Left forelimb (tissue), 1 donor: ENCODE measurements around the gene ZNF692.

Experiments used
- DNase-seq: peaks from one replicate; pipeline ENCODE4 v3.0.0-alpha.2; 2018; ENCODE audit warnings: low spot score

Gene ZNF692

DNA sequence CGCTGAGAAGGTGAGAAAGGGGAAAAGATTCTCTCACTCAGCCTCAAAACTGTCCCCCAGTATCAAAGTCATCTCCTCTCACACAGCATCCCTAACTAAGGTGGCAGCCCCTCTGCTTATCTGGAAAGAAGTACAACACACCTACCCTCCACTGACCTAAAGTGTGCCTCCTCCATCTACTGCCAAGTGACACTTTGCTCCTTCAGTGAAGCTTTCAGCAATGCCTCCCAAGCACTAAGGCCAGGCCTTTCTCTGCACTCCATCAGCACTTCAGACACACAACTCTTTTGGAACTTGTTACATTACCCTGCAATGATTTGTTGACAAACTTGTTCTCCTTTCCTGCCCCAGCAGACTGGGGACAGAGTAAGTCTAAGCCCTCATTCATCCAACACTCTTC is 34.6 kb downstream of the ZNF692 start:
- DNase-seq = no peak

GRCh38 chr1:248823517-248824001 is 35.3 kb downstream of the ZNF692 start:
- no peak for DNase-seq

DNA sequence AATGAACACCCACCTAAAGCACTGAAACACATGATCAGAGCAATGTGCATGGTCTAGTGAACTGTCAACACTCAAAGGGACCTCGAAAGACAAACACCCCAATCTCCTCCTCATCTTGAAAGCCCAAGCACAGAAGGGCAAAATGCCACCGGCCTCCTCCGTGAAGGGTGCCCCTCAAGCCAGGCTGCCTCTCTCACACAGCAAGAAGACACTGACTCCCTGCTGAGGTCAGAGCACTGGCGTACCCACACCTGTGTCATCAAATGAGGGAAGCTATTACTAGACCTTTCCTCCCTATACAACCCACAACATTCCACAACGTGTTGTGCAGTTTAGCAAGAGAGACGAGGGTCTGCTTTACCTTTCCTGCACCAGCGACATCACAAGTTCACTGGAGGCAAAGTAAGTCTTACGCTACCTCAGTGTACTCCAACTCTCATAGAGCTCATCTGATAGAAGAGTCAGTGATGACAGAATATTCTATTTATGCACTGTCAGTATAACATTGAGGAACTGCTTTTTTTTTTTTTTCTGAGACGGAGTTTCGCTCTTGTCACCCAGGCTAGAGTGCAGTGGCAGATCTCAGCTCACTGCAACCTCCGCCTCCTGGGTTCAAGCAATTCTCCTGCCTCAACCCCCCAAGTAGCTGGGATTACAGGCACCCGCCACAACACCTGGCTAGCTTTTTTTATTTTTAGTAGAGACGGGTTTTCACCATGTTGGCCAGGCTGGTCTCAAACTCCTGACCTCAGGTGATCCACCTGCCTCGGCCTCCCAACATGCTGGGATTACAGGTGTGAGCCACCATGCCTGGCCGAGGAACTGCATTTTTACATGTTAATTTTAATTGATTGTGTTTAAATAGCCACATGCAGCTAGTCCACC is 36.5 kb downstream of the ZNF692 start:
- DNase-seq = no peak

GRCh38 chr1:248821641-248822040 is 37.2 kb downstream of the ZNF692 start:
- no peak for DNase-seq

DNA sequence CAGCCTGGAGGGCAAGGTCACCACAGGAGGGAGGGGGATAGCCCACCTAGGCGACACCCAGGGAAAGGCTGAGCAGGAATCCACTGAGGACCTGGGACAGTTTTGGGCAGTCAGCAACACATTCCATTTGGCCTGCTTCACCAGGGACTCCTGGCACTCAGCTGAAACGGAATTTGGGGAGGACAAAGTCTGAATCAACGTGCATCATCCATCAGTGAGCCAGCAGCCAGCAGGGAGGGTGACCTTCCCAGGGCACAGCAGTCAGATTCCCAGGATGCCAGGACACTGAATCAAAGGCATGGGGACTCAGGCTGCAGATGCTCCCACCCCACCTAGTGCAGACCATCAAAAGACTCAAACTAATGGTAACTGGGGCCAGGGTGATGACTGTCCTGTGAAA is 37.8 kb downstream of the ZNF692 start:
- DNase-seq = no peak

GRCh38 chr1:248820041-248820585 is 38.8 kb downstream of the ZNF692 start:
- no peak for DNase-seq

GRCh38 chr1:248818505-248819374 is 40.1 kb downstream of the ZNF692 start:
- DNase-seq = no peak

- DNase-seq = no peak
These were observed 41.8 kb downstream of the ZNF692 start for GRCh38 chr1:248817065-248817464.

DNA sequence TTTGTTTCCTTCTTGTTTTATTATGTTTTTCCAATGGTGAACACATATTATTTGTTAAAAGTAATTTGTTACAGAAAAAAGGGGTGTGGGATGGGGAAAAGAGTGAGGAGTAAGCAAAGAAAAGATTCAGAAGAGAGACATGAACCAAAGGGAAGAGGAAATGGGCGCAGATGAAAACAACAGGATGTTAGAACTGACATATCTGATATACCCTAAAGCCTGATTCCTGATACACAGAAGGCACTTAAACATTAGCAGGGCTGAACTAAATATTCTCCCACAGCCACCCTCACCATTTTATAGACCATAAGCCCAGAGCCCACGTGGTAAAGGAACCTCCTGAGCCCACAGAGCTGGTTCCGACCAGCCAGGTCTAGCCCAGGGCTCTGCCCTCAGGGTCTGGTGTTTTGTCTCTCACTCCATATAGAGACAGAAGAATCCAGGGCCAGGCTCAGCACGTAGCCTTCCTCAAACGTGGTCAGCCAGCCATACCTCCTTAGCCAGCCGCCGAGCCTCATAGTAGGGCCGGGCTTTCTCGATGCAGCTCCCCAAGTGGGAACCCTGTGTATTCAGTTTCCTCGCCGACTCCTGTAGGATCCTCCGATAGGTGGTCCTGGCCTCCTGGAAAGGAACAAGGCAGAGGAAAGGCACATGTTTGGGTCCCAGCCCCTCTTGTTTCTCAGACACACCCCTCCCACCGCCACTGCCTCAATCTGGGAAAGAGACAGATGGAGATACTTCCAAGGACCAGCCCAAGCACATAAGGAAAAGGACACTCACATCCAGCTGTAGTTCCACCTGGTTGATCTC is 42.6 kb downstream of the ZNF692 start:
- DNase-seq = no peak

GRCh38 chr1:248815407-248816034 is 43.4 kb downstream of the ZNF692 start:
- DNase-seq = no peak

DNA sequence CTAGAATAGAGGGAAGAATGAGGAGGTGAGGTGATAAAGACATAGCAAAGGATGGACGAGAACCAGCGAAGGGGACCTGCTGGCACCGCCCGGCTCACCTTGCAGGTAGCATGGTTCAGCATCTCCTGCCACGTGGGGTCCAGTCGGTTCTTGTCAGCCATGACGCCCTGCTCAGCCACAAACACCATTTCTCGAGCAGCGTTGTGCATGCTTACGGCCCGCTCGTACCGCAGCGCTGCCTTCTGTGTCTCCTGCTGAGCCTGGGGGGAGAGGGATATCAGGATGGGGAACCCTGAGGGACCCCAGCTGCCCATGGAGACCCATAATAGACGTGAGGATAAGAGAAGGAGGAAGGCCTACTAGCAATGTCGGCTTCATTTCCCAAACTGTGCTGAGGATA is 44.5 kb downstream of the ZNF692 start:
- DNase-seq = no peak

DNA sequence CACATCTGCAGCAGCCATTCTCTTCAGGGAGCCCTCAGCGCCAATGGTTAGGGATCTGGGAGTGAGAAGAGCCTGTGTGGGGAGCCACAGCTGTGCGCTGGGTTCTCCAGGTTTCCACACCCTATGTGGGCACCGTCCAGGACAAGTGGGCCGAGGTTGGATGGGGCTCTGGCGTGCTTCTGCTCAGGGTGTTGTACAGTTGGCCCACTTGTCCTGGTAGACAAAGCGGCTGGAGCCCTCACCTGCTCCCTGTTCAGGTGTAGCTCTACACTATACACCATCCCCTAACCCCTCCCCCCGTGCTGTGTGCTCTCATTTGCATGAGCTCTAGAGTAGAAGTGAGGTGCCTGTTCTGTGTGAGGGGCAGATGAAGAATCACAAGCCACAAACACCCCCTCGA is 45.3 kb downstream of the ZNF692 start:
- no peak for DNase-seq

GRCh38 chr1:248812736-248813425 is 46.0 kb downstream of the ZNF692 start:
- no peak for DNase-seq

DNA sequence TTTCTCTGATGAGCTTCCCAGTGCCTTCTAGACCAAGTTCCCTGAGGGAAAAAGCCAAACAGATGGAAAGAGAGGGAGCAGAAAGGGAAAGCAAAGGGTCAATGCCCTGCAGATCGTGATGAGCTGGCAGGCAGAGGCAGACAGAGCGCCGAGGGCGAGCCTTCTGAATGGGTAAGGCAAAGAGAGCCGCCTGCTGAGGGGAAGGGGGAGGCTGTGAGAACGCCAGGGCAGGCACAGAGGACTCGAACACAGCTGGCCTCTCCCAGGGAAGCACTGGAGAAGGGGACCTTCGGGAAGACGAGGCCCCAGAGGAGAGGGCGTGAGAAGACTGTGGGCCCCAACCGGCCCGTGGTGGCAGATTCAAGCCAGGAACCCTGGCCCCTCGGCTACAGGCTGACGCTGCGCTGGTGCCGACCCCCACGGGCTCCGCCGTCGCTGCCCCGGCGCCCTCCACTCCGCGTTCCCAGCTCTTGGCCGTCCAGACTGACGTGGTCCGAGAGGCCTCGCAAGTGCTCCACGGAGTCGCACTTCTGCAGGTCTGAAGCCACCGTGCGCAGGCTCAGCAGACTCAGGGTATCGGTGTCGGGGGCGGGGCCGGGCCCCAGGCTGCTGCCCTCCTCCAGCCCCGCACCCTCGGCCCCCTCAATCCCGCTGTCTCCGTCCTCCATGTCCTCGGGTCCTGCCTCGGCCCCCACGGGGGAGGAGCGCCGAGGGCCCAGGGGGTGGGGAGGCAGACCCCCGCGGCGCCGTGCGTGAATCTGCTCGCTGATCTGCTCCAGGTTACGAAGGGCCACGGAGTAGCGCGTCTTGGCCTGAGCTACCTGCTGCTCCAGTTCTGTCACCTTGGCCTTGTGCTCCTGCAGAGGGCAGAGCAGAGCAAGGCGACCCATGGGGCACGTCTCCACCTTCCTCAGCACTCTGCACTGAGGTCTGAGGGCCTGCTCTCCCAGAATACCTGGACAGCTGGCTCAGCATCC is 47.1 kb downstream of the ZNF692 start:
- DNase-seq = no peak

- DNase-seq = no peak
These were observed 48.0 kb downstream of the ZNF692 start for GRCh38 chr1:248810727-248811513.

- DNase-seq = no peak
These were observed 48.7 kb downstream of the ZNF692 start for GRCh38 chr1:248810000-248810726.

DNA sequence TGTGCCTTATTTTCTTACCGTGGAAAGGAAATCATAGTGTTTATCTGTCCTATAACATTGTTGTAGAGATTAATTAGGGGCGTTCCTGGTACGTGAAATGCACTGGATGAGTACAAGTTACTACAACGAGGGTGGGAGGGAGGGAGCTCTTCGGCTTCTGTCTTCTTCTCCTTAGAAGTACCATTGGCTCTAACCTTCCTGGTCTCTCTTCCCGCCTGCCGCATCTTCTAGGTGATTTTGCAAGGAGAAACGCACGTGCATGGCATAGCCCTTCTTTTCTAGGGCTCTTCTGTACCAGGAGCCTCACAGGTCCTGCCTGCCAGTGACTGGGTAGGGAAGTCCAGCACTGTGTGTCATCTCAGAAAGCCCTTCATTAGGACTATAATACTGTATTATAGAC is 50.0 kb downstream of the ZNF692 start:
- DNase-seq = no peak
